ENCODE measurements around the gene ELFN1. TPM values are rescaled to one million over a fixed set of nuclear protein-coding genes. Genes with fewer than 3 reads are reported as not detected.

Gene ELFN1
- total and polyA plus RNA-seq, 2 donors (not counting 3 experiments of a cell fraction or from before 2014, with no cell fraction given), result 0.37 to 1.0 TPM

GRCh38 chr7:1697499-1698125 lies 27.5 kb downstream of the ELFN1 start:
- Histone ChIP-seq H4K20me1 (replicated peaks; ENCODE audit: control insufficient read depth, extremely low read depth, insufficient read depth, low read length) (no peaks in the 10 kb centered on the region), H3K4me3 (replicated peaks in 1 of 3; ENCODE audit: insufficient read depth in 1 of 3, low read depth in 1 of 3, low read length in 3 of 3) (no peak overlapping the region), H3K4me1 (ENCODE audit: control insufficient read depth, extremely low read depth, insufficient read depth, low read length) (no peaks in the 10 kb centered on the region), H3K9ac (replicated peaks; ENCODE audit: extremely low read depth, insufficient read depth, low read length) (no peak overlapping the region), H2AFZ (ENCODE audit: low read depth, low read length) (no peak overlapping the region), H3K79me2 (ENCODE audit: control insufficient read depth, insufficient read depth, low read length) (no peaks in the 10 kb centered on the region), H3K36me3 (ENCODE audit: control insufficient read depth in 2 of 2, extremely low read depth in 1 of 2, insufficient read depth in 2 of 2, low read length in 2 of 2) (no peaks in the 10 kb centered on the region), H3K4me2 (ENCODE audit: insufficient read depth, low read length) (no peak overlapping the region), H3K27me3 (ENCODE audit: control insufficient read depth in 2 of 2, insufficient read depth in 2 of 2, low read length in 2 of 2) (no peaks in the 10 kb centered on the region), H3K9me1 (replicated peaks; ENCODE audit: control insufficient read depth, extremely low read depth, insufficient read depth, low read length) (no peaks in the 10 kb centered on the region), H3K9me3 (replicated peaks; ENCODE audit: control insufficient read depth, insufficient read depth, low read length) (no peaks in the 10 kb centered on the region), H3K27ac (ENCODE audit: insufficient read depth, low read depth, low read length) (no peak overlapping the region)
- no TSS peak for BruUV-seq (replicated peaks)
- POLR2A ChIA-PET, result no interaction called here
- intact Hi-C loops (cut with micrococcal nuclease), result no loop called here
- DNase-seq (ENCODE audit: low read depth, low spot score), result no peak
- dilution Hi-C loops (cut with MboI; ENCODE audit: extremely low pct_ligation_motif_present, low sequenced_read_pairs), result no loop called here
- TF ChIP-seq POLR2AphosphoS5 (IDR thresholded peaks at IDR 0.05; ENCODE audit: insufficient read depth, low read depth, low read length) (no peak), GATA2 (IDR thresholded peaks at IDR 0.05; ENCODE audit: insufficient read depth, insufficient read length, low read depth, low read length) (no peak), JUN (IDR thresholded peaks at IDR 0.05; ENCODE audit: borderline replicate concordance, insufficient read depth, insufficient read length, low read depth) (no peak), MAX (IDR thresholded peaks at IDR 0.05; ENCODE audit: insufficient read depth, insufficient read length) (no peak), FOS (IDR thresholded peaks at IDR 0.05; ENCODE audit: borderline replicate concordance, insufficient read depth, low read length) (no peak), MYC (IDR thresholded peaks at IDR 0.05; ENCODE audit: low read depth, low read length) (no peak), CTCF (IDR thresholded peaks at IDR 0.05; ENCODE audit: extremely low read depth in 1 of 2, insufficient read depth in 1 of 2, low read depth in 1 of 2, low read length in 2 of 2) (no peak), EZH2 (IDR thresholded peaks at IDR 0.05; ENCODE audit: borderline replicate concordance, low read depth, low read length, severe bottlenecking) (no peak), POLR2A (IDR thresholded peaks at IDR 0.05; ENCODE audit: low read depth, low read length) (no peak)
- FAIRE-seq, result no peak
- CTCF ChIA-PET, result interaction anchor here (0.6 kb wide), 1 partner anchor 17 kb away, joined by 3 read pairs; no protein-coding TSS in a partner anchor

Data from endothelial cell of umbilical vein (primary cell).